Frontal cortex (tissue), 4 donors: ENCODE results near the gene ARHGAP6. TPM values are rescaled to one million over a fixed set of nuclear protein-coding genes. Genes with fewer than 3 reads are reported as not detected.
A peak's percentile ranks its signal among the peaks of the same experiment; 100 is the strongest.
"Not testable (repeated sequence)": the region's sequence is repeated elsewhere in the genome, so short reads cannot be mapped to it uniquely, and the experiment has no call there.

ENCODE experiments used
- DNase-seq, 2 donors: peaks; one replicate each; pipeline ENCODE4 v3.0.0; 2012; ENCODE audit warnings: low spot score in 2 of 2
- FAIRE-seq: peaks from 2 replicates; lab custom pipeline; 2012; peaks lifted over from hg19 to GRCh38; lab: Jason Lieb, UNC
- total RNA-seq: library from RNA; depleted of rRNA; stranded (reverse); fragments of >200 nt; gene quantifications from one replicate; pipeline ENCODE4 v1.2.3, GENCODE V29; 2014
- donor health status: control.
- donor health status: control.
- donor health status: control.

The ARHGAP6 gene
- total RNA-seq, 1 donor from 2014 or later = 3.3 TPM

DNA sequence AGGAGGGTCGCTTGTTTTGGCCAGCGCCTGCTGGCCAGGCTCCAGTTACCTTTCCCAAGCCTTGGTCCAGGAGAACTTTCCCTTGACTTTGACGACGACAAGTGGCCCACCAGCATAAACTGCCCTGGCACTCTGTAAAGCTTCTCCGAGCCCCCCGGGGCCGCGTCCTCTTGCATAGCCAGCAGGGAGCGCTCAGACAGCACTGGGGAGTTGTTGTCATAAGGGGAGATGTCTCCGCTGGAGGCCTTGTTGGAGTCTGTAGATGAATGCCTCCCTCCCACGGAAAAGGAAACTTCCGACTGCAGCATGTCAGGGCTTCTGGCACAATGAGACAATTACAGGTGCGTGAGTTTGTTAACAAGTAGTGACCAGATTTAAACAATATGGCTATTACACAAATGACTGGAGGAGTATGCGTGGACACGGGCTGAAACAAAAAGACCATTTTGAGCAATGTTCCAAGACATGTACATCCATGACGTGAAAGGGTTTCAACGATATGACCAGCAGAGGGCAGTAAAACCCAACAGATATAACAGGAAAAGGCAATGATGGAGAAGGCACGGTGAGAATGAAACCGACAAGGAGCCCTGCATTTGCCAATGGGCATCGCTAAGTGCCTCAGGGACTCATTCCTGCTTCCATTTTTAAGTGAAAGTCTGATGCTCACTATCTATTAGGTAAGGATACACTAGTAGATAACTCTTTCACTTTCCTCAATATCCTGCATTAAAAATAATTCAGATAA, 521.6 kb downstream of the ARHGAP6 start:
- DNase-seq (peak; percentile 41 to 54), FAIRE-seq (no peak)

DNA sequence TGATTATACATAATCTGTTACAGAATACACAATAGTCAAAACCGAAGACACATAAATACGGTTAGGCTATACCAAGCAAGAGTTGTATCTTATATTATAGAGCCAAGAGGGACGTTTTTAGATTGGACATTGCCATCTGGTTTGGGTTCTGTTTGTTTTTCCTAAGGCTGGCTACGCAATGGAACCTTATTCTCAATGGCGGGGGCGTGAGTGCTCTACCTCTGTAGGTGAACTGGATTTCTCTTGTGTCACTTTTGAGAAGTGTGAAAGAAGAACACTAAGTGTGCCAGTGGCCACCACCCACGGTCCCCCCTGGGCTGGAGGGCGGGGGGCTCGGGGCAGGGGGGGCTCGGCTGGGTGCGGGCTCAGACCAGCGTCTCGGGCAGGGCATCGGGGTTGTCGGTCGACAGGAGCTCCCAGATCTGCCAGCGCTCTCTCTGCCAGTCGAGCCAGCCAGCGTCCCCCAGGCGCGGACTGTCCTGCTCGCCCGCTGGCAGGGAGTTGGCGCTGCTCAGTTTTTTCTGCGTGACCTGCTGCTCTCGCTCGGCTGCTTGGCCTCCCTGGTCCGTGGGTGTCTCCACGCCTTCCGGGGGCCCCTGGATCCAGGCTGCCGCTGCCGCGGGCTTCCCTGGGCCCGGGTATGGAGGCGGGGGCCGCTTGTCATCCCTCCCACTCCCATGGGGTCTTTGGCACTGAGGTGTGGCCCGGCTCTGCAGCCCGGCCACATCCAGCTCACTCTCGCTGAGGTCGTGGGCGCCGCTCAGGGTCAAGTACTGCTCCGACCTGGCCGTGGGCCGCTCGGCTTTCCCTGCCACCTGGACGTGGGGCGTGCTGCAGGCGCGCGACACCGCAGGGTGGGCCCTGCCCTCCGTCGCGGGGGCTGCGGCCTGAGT, 527.0 kb downstream of the ARHGAP6 start:
- DNase-seq = no peak
- no peak for FAIRE-seq

DNA sequence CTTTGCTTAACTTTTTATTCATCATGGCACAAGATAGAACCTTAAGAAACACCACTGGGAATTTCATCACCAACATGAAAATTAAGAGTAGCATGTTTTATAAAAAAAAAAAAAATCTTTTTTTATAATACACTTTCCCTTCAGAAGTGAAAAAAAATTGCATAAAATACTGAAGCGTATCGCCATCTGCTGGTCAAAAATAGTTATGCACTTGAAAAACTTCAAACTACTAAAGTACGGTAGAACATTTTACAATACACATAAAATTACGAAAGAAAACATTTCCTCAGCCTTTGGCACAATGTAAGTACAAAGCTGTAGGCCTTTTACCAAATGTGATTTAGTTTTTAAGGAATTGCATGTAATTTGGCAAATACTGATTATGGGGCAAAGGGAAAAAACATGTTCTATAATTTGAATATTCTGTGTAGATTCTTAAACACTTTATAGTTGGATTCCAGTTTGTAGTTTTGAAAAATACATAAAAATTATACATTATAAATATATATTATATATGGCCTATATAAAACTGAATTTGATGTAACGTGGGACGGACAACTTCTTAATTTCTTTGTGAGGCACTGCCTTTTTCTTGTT, 528.1 kb downstream of the ARHGAP6 start:
- FAIRE-seq (peak; percentile 96), DNase-seq (peak in 1 of 2 donors; percentile 41)

DNA sequence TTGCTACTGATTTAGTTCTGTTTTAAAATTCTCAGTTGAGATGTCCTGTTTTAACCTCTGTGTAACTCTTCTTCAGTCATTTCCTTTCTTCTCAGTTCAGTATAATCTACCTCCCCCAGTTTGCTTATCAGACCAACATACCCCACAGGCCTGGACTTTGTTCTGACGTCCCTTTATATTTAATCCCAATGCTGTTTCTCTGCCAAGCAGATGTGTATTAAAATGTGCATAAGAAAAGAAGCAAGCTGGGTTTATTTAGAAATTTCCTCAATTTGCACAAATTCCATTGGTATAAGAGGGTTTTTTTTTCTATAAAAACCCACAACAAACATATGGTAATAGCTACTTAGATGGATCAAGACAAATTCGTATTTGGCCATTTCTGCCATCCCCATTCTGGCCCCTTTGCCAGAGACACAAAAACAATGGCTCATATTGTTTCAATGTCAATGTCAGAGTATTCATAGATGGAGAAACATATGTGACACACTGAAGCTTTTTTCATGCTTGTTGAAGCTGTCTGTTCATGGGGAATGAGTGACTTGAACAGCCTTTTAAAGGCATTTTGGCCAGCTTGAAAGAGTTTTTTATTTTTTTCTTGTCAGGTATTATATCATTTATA, 530.0 kb downstream of the ARHGAP6 start:
- no peak for FAIRE-seq

DNA sequence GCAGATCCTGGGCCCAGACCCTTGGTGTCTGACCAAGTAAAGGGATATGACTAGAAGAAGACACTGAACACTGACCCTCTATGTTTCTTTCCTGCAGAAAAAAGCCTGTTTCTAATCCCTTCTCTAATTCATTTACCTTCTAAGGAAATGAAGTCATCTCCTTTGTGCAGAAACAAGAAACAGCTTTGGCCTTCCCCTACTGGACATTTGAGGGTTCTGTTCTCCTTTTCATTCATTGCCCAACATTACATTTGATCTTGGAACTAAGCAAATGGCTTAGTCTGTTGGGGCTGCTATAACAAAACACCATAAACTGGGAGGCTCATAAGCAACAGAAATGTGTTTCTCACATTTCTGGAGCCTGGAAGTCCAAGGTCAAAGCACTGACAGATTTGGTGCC, 534.6 kb downstream of the ARHGAP6 start:
- no peak for DNase-seq
- no peak for FAIRE-seq

More for the DNA sequence above, 530.0 kb downstream of the ARHGAP6 start:
- no peak for DNase-seq

DNA sequence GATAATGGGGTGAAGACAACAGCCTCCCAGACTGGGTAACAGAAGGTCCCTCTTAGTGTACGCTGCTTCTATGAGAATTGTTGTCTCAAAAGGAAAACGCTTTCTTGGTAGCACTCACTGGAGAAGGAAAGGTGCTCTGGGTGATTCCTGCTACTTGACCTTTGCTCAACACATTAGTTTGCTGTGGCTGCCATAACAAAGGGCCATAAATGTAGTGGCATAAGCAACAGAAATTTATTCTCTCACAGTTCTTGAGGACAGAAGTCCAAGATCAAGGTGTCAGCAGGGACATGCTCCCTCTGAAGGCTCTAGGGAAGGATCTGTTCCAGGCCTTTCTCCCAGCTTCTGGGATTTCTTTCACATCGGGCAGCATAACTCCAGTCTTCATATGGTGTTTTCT, 535.6 kb downstream of the ARHGAP6 start:
- no peak for FAIRE-seq

DNA sequence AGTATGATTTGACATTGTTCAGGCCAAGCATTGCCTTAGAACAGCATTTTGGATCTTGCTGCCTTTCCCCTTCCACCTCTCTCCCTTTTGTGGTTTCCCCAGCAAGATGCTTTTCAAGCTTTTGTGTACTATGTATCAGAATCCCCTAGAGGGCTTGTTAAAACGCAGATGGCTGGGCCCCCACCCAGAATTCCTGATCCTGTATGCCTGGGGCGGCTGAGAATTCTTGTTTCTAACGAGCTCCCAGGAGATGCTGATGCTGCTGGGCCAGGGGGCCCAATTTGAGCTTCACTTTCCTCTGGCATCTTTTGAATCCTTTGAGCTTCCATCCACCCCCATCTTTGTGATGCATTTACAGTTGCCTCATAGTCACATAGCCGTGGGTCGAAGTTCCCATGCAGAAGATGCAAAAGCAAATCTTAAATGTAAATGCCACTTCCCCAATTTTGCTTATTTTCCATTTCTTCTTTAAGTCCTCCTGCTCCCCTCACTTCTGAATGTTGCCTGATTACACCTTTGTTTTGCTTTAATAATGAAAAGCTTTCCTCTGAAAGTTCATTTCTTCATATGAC, 536.1 kb downstream of the ARHGAP6 start:
- no peak for FAIRE-seq
- no peak for DNase-seq

More for the DNA sequence above, 535.6 kb downstream of the ARHGAP6 start:
- no peak for DNase-seq

DNA sequence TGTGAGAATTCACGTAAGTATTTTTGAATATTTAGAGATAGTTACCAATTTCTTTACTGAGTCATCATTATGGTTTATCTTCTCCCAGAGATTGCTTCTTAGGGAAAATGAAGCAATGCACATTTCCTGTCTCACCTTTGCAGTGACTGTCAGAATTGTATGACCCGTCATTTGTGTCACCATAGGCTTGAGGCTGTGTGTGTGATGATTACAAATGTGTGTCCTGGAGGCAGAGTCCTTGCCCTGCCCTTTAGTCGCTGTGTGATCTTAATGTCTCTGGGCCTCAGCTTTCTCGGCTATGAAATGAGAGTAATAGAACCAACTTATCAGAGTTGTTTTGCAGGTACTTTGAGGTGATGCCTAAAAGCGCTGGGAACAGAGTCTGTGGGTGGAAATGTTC, 540.7 kb downstream of the ARHGAP6 start:
- no peak for FAIRE-seq
- no peak for DNase-seq

DNA sequence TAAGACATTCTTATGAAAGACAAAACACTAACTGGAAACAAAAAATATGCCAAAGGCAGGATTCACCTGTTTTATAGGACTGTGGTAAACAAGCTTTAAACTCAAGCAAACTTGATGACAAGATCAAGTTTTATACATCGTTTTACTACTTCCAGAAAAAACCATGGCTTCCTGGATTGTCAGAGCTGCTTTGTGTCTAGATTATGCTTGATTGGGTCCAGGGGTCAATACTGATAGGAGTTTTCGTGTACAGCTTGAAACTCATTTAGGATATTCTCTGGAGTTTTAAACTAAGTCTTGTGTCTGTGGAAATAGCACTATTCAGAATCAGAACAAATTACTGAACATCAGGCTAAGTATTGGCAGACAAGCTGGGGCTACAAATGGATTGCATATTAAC, 541.6 kb downstream of the ARHGAP6 start:
- no peak for DNase-seq
- no peak for FAIRE-seq

DNA sequence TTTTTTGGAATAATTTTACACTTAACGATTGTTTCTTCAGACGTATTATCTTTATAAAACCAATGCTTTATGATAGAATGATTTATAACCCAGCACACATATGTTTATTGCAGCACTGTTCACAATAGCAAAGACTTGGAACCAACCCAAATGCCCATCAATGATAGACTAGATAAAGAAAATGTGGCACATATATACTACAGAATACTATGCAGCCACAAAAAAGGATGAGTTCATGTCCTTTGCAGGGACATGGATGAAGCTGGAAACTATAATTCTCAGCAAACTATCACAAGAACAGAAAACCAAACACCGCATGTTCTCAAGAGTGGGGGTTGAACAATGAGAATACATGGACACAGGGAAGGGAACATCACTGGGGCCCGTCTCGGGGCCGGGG, 542.6 kb downstream of the ARHGAP6 start:
- not testable (repeated sequence) for FAIRE-seq, DNase-seq

DNA sequence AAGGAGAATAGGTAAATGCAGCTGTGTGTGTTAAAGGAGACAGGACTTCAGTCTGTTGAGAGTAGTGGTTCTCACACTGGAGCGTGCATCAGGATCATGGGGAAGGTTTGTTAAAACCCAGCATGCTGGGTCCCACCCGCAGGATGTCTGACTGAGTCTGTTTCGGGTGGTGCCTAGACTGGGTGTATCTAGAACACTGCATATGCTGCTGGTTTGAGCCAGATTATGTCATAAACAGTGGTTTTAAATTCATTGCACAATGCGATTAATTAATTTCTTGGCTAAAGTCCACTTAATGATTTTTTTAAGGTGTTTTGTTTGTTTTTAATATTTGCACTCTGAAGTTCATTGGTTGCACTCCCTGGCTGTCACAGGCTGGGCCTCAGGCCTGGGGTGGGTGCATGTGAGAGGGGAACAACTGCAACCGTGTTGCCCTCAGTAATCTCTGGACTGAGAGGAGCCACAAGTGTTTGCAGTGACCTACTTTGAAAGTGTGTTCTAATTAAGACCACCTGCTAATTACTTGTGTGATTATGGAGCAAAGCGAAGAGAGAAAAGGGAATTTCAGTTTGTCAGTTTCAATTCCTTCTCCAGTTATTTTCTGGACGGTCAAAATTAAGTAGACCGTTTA, 546.3 kb downstream of the ARHGAP6 start:
- DNase-seq (no peak), FAIRE-seq (no peak)

DNA sequence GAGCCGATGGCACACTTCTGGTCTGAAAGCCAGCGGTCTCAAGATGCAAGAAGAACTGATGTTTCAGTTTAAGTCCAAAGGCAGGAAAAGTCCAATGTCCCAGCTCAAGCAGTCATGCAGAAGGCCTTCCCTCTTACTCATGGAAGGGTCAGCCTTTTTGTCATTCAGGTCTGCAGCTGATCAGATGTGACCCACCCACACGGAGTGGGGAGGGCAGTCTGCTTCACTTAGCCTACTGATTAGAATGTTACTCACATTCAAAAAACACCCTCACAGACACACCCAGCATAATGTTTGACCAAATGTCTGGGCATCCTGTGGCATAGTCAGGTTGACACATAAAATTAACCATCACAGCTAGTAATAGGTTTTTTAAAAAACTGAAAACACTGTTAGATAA, 548.0 kb downstream of the ARHGAP6 start:
- FAIRE-seq (no peak), DNase-seq (no peak)

DNA sequence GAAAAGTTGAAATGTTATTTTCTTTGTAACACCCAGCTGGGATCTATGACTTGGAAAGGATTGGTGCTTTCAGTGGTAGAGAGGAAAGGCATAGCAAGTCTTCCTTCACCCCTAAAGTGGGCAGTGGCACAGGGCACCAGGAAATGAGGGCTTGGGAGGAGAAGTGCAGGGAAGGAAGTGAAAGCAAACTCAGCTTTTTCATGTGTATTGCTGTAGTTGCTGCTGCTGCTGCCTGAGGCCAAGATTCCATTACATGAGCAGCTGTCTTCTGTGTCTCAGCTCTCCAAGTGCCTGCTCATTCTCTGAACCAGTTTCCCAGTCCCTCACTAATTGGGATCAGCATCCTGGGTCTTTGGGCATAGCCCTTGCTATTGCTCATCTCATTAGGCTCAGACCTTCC, 552.0 kb downstream of the ARHGAP6 start:
- FAIRE-seq = no peak
- no peak for DNase-seq

DNA sequence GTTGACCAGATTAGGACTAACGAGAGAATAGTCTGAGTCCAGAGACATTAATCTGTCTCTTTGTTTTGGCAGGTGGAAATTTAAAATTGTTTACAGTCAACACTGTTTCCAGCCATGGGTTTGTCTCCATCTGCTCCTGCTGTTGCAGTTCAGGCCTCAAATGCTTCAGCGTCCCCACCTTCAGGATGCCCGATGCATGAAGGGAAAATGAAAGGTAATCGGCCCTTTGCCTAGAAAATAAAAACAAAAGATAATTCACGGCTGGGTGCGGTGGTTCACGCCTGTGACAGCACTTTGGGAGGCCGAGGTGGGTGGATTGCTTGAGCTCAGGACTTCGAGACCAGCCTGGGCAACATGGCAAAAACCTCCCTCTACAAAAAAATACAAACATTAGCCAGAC, 553.8 kb downstream of the ARHGAP6 start:
- FAIRE-seq = no peak
- no peak for DNase-seq

DNA sequence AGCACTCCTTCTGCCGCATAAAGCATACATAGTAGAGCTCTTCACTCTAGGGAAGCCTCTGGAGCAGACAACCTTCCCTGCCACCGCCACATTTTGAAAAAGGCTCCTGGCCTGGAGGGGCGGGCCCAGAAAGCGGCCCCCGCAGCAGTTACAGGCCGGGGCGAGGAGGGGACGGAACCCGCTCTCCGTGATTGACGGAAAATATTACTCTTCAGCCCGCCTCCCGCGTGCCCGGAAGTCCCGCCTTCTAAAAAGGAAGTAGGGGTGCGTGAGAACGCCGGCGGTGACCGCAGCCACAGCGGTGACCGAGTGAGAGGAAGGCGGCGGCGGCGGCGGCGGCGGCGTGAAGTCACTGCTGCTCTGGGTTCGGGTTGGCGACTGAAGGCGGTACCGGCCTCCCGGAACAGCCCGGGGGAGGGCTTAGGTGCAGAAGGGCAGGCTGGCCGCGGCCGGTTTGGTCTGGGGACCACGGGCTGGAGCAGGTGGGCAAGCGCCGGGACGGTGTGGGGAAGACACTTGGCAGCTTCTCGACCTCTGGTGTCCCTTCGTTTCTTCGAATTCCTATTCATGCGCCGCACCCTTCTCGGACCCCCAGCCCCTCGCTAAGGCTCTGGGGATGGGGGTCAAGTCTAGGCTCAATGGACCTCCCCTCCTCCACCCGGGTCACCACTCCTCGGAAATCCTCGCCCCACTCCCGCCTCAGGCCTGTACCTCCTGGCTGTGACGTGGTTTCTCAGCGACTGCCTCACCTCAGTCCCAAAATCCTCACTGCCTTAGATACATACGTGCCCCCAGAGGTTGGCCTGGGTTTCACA, 554.5 kb downstream of the ARHGAP6 start, which contains the start of gene HCCS:
HCCS (plus strand) TSS at position 296 of the 815 bp plus-strand sequence. CDS start 729 bp downstream, outside the sequence.
- FAIRE-seq = no peak
- peak; percentile 65 to 74 for DNase-seq

DNA sequence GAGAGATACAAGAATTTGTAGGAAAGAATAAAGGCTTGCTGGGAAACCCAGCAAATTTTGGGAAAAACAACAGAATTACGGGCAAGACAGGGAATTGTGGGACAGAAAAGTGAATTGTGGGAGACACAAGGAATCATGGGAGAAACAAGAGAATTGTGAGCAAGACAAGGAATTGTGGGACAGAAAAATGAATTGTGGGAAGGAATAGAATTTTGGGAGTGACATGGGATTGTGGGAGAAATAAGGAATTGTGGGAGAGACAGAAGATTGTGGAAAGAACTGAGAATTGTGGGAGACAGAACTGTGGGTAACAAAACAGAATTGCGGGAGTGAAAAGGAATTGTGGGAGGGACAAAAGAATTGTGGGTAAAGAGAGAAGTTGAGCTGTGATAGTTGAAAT, 555.8 kb downstream of the ARHGAP6 start:
- FAIRE-seq = no peak

DNA sequence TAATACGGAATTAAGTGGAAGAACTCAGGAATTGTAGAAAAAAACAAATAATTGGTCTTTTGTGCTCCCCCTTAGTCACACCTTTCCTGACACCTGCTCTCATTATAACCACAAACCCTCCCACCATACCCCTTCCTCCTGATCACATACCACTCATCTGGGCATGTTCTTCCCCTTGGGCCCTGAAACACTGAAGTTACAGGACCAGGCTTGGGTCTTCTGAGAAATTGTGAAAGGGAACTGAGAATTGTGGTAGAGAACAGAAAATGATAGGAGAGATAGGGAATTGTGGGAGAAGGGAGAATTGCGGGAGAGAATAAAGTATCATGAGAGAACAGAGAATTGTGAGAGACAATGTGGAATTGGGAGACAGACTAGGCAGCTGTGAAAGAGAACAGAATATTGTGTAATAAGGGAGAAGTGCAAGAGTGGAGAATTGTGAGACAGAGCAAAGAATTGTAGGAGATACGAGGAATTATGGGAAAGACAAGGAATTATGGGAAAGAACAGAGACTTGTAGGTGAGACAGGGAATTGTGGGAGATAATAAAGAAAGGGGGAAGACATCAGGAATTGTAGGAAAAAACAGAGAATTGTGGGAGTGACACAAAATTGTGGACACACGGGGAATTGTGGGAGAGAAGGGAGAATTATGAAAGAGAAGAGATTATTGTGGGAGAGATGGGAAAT, 557.3 kb downstream of the ARHGAP6 start:
- DNase-seq = no peak
- no peak for FAIRE-seq

More for the DNA sequence above, 555.8 kb downstream of the ARHGAP6 start:
- no peak for DNase-seq

DNA sequence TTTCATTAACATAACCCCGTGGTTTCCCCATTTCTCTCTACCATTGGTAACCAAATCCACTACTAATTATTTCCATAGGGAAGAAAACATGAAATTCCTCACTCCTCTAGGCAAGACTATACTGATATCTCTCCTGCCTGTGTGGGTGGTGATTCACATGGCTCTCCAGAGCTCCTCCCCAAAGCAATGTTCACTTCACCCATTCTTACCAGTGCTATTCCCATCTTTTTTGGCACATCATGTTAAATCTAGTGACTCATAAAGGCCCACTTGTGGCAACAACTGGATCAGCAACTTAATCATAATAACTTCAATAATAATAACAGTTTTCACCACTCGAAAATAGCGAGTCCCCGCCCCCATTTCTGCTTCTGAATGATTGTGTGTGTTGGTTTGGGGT, 560.6 kb downstream of the ARHGAP6 start:
- no peak for FAIRE-seq
- DNase-seq = no peak
